Prostate gland (tissue), 1 donor: ENCODE measurements around the gene GORASP1.

Experiments used
- POLR2A ChIP-seq: fragments of 450-650 bp; IDR thresholded peaks from one replicate; pipeline ENCODE4 v1.6.1; 2016; ENCODE audit warnings: antibody characterized with exemption, mild to moderate bottlenecking
- POLR2AphosphoS5 ChIP-seq: sonication (generic); formaldehyde crosslinking; IDR thresholded peaks from one replicate; pipeline ENCODE4 v1.6.1; 2017; ENCODE audit warnings: antibody characterized with exemption

- TF ChIP-seq POLR2A (no peak), POLR2AphosphoS5 (no peak)
Observed at GRCh38 chr3:39132096-39133092, 25.0 kb upstream of the GORASP1 start.
